SJCRH30 (cell line): ENCODE results near the gene FOXP4. TPM values are rescaled to one million over a fixed set of nuclear protein-coding genes. Genes with fewer than 3 reads are reported as not detected.

Source experiments
- DNase-seq, 2 experiments: peaks; one replicate each; pipeline ENCODE4 v3.0.0-alpha.2; 2015 to 2020
- H3K27ac ChIP-seq: fragments of 250-450 bp; sonication (Bioruptor Pico); 2 replicates; pipeline ENCODE4 v1.5.1; 2020; ENCODE audit warnings: mild to moderate bottlenecking, moderate library complexity
- H3K27me3 ChIP-seq: fragments of 250-450 bp; sonication (Bioruptor Pico); 2 replicates; pipeline ENCODE4 v1.5.1; 2020; ENCODE audit warnings: mild to moderate bottlenecking, moderate library complexity
- H3K36me3 ChIP-seq: fragments of 250-450 bp; sonication (Bioruptor Pico); 2 replicates; pipeline ENCODE4 v1.5.1; 2020; ENCODE audit warnings: mild to moderate bottlenecking, moderate library complexity
- H3K4me1 ChIP-seq: fragments of 250-450 bp; sonication (Bioruptor Pico); 2 replicates; pipeline ENCODE4 v1.5.1; 2020; ENCODE audit warnings: mild to moderate bottlenecking, moderate library complexity
- H3K4me3 ChIP-seq: fragments of 250-450 bp; sonication (Bioruptor Pico); 2 replicates; pipeline ENCODE4 v1.5.1; 2020; ENCODE audit warnings: mild to moderate bottlenecking, moderate library complexity
- H3K9me3 ChIP-seq: fragments of 250-450 bp; sonication (Bioruptor Pico); replicated peaks from 2 replicates; pipeline ENCODE4 v1.5.1; 2020; ENCODE audit warnings: mild to moderate bottlenecking, moderate library complexity
- total RNA-seq: library from RNA; depleted of rRNA; stranded (reverse); fragments of >200 nt; shearing (Covaris generic); gene quantifications from 2 replicates; pipeline ENCODE4 v1.2.3, GENCODE V29; 2014

FOXP4 gene
- total RNA-seq, 1 experiment from 2014 or later: 9.2 TPM

DNA sequence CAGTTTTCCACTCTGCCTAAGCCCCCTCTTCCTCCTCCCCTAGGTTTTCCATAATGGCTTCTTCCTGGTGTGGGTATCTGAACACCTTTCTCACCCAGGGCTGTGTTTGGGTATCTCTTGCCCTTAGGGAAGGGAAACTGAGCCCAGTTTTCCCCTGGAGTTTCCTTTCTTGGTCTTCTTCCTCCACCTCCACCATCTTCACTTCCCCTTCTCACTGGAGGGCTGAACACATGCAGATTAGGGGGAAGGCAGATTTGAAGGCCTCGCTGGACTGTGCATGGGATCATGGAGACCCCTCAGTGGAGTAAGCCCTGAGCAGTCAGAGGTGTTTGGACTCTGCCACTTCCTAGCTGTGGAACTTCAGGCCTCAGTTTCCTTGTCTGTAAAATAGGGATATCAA lies 27.8 kb downstream of the FOXP4 start:
- no peak overlapping the region for H3K4me3 ChIP-seq
- H3K27me3 ChIP-seq: no peaks in the 10 kb centered on the region
- H3K9me3 ChIP-seq: no peaks in the 10 kb centered on the region
- H3K4me1 ChIP-seq: peaks cover 29% of the 10 kb centered on the region
- DNase-seq: no peak
- no peak overlapping the region for H3K27ac ChIP-seq
- peaks cover 7% of the 10 kb centered on the region; the same call in 1 of the 2 replicates for H3K36me3 ChIP-seq

DNA sequence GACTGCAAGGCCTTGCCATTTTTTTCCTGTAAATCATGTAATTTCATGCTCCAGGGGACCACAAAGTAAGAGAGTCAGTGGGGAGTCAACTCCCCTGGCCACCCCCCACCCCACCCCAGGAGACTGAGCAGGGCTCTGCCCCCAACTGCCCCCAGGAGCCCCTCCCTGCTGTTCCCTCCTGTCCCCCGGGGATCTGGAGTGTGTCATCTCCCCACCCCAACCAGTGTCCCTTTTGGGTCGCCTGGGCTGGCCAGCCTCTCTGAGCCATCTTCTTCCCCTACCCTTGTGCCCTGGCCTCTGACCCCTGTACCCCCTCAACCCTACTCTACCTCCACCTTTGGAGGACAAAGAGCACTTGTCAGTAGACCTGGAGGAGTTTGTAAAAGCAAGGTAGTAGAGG lies 29.4 kb downstream of the FOXP4 start:
- Histone ChIP-seq H3K4me1 (peaks cover 31% of the 10 kb centered on the region), H3K36me3 (peaks cover 3% of the 10 kb centered on the region; the same call in 1 of the 2 replicates), H3K4me3 (no peak overlapping the region), H3K27me3 (no peaks in the 10 kb centered on the region), H3K9me3 (no peaks in the 10 kb centered on the region), H3K27ac (no peak overlapping the region)
- no peak for DNase-seq

DNA sequence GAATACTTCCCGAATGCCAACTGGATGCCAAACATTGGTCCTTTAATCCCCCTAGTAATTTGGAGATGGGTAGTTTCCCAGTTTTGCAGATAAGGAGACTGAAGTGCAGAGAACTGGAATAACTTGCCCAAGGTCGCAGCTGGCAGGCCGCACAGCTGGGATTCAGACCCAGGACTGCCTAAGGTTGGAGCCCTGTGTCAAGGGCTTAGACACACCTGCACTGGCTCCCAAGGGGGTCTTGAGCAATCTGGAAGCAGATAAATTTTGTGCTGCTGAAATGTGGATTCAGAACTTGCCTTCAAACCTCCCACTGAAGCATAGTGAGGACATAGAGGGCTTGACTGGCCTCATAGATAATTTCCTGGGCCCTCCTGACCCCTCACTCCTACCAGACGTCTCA lies 30.5 kb downstream of the FOXP4 start:
- Histone ChIP-seq H3K9me3 (no peaks in the 10 kb centered on the region), H3K4me3 (no peak overlapping the region), H3K36me3 (peaks cover 2% of the 10 kb centered on the region; the same call in 1 of the 2 replicates), H3K27me3 (no peaks in the 10 kb centered on the region), H3K4me1 (peaks cover 41% of the 10 kb centered on the region), H3K27ac (no peak overlapping the region)
- DNase-seq: no peak

DNA sequence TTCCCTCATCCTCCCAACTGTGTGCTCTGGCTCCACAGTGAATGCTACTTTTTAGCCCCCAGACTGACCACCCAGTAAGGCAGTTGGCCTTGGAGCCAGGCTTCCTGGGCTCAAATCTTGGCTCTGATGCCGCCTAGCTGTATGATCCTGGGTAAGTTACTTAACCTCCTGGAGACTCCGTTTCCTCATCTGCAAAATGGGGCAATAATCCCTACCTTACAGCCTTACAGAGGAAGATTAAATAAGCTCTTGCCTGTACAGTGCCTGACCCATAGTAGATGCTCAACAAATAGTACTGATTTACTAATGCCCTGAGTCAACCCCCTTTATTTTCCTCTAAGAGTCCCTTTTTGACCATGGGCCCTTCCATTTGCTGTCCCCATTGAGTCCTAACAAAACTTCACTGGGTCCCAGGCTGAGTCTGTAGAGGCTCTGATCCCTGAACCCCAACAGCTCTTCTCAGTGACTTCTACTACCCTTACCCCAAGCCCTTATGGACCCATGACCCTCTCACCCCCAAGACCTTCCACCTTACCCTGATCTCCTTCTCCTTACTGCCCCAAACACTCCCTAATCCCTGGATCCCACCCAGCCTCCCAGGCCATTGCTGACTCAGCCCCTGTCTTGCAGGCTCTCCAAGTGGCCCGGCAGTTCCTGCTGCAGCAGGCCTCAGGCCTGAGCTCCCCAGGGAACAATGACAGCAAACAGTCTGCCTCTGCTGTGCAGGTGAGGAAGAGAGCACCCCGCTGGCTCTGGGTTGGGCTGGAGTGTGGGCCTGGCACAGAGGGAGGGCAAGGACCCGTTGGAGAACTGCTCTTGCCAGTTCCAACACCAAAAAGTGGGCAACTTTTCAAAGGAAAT lies 31.4 kb downstream of the FOXP4 start:
- Histone ChIP-seq H3K36me3 (no peaks in the 10 kb centered on the region), H3K4me3 (no peak overlapping the region; the same call in 1 of the 2 replicates), H3K27ac (peak overlapping the region; percentile 75), H3K9me3 (no peaks in the 10 kb centered on the region), H3K27me3 (no peaks in the 10 kb centered on the region), H3K4me1 (peaks cover 50% of the 10 kb centered on the region)
- DNase-seq: peak; percentile 57 to 67

DNA sequence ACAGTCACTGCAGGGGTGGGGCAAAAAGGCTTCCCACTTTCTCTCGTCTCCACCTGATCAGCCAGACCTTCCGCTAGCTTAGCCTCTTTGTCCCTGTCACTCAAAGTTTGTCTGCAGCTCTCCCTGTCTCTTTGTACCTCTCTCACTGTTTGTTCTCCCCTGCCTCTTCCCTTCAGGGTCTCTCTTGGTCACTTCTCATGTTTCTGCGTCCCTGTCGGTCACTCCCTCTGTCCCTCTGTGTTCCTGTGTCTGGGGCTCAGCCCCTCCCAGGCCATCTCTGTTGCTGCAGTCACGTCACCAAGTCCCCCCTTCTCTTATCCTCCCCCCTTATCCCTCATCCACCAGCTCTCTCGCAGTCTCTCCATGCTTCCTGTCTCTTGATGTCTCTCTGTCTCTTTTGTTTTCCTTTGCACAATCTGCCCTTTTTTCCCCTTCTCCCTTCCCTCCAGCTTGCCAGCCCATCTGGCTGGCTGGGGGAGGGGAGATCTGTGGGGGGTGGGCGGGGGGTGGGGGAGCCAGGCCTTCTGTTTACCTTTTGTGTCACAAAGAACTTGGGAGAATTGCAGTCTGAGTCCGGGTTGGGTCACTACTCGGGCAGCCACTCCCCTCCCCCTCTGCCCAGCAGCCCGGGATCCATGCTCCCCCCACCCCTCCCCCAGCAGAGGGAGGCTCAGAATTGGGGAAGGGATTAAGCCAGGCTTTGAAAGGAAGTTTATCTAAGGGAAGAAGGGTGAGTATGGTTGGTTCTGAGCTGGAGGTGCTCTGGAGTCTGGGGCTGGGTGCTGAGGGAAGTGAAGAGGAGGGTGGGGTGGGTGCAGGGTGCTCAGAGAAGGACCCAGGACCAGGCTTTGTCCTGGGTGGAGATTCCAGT lies 32.3 kb downstream of the FOXP4 start:
- Histone ChIP-seq H3K4me3 (no peak overlapping the region; the same call in 1 of the 2 replicates), H3K36me3 (no peaks in the 10 kb centered on the region), H3K4me1 (peaks cover 58% of the 10 kb centered on the region), H3K27me3 (no peaks in the 10 kb centered on the region), H3K27ac (peak overlapping the region; percentile 75), H3K9me3 (no peaks in the 10 kb centered on the region)
- peak; percentile 67 to 85 for DNase-seq

DNA sequence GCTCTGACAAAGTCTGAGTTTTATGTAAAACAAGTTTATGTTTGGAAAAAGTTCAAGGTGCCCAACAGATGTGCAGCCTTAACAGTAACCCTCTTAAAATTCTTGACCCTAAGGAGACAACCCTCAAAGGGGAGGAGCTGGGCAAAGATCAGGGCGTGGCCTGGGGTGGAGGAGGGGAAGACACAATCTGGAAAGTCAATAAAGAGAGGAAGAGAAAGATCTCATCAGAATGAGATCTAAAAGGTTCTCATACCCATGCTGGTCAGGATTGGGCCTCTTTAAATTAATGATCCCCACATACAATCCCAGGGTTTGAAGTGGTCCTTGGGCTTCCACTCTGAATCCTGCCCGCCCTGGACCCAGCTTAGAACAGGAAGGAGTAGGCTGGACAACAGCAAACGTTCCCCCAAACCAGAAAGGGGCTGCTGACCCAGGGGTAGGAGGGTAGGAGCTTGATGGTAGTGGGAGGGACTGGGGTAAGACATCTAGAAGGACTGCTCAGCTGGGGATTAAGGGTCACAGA lies 33.0 kb downstream of the FOXP4 start:
- Histone ChIP-seq H3K9me3 (no peaks in the 10 kb centered on the region), H3K4me1 (peaks cover 65% of the 10 kb centered on the region), H3K27ac (no peak overlapping the region; the same call in 1 of the 2 replicates), H3K36me3 (no peaks in the 10 kb centered on the region), H3K27me3 (no peaks in the 10 kb centered on the region), H3K4me3 (no peak overlapping the region)
- peak in 1 of 2 experiments; percentile 38 for DNase-seq

DNA sequence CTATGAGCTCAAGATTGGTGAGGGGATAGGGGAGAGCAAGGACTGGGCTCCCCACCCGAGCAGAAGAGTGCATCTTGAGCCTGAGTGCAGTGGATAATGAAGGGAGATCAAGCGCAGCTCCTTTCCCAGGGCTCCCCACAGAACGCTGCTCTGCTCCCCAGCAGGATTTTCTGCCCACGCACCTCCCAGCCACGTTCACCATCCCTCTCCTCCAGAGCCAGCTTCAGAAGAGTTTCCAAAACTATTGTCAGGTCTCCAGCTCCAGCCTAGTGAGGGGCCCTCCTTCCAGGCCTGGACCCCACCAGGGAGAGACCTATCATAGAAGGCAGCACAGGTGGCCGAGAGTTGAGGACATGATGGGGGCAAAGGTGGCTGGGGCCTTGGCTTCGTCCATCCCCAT lies 34.5 kb downstream of the FOXP4 start:
- Histone ChIP-seq H3K27me3 (no peaks in the 10 kb centered on the region), H3K4me3 (no peak overlapping the region), H3K36me3 (no peaks in the 10 kb centered on the region; the same call in none of the 2 replicates), H3K9me3 (no peaks in the 10 kb centered on the region), H3K27ac (peak overlapping the region; percentile 73; the same call in 1 of the 2 replicates), H3K4me1 (peaks cover 68% of the 10 kb centered on the region)
- no peak for DNase-seq

DNA sequence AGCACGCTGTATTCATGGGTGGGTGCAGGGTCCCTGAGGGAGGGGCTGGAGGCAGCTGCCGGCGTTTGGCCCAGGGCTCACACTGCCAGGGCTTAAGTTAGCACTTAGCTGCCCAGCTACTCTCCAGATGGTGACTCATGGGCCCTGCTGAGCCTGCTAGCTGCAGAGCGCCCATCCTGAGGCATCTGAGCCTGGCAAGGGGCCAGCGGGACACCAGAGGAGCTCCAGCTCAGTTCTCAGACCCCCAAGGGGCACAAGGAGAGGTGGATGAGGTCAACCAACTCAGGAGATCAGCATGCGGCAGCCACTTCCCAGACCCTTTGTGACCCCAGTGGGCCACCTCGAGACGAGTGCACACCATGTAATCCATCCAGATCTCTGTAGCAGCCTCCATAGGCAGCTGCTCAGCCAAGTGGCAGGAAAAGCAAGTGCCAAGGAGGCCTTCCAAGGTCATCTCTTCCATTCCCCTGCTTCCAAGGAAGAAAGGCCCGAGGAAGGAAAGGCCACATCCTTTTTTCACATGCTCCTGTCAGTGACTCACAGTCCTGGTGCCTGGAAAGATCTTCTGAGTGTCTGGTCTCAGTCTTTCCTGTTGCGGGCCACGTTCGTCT lies 35.3 kb downstream of the FOXP4 start:
- Histone ChIP-seq H3K27me3 (no peaks in the 10 kb centered on the region), H3K36me3 (no peaks in the 10 kb centered on the region; the same call in none of the 2 replicates), H3K4me3 (no peak overlapping the region), H3K27ac (peak overlapping the region; percentile 73), H3K9me3 (no peaks in the 10 kb centered on the region), H3K4me1 (peaks cover 65% of the 10 kb centered on the region)
- DNase-seq: peak; percentile 94 to 97

DNA sequence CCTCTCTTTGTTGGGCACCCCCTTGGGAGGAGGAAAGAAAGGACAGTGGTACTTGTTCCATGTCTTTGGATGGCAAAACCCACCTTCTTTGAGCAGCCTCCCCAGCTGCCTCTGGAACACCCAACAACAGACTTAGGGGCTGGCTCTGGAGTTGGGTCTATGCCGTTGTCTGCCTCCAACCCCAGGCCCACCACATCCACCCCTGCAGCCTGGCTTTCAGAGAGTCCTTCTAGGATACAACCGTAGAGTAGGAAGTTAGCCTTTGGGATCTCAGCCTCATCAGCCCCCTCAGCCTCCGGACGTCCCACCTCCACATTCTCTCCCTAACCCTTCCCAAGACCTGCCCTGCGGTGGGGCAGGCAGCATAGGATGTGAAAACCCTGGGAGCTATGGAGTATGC lies 36.4 kb downstream of the FOXP4 start:
- H3K36me3 ChIP-seq: no peaks in the 10 kb centered on the region; the same call in none of the 2 replicates
- H3K27me3 ChIP-seq: no peaks in the 10 kb centered on the region
- H3K4me3 ChIP-seq: no peak overlapping the region
- peak overlapping the region; percentile 73 for H3K27ac ChIP-seq
- no peak for DNase-seq
- H3K4me1 ChIP-seq: peaks cover 62% of the 10 kb centered on the region
- no peaks in the 10 kb centered on the region for H3K9me3 ChIP-seq

DNA sequence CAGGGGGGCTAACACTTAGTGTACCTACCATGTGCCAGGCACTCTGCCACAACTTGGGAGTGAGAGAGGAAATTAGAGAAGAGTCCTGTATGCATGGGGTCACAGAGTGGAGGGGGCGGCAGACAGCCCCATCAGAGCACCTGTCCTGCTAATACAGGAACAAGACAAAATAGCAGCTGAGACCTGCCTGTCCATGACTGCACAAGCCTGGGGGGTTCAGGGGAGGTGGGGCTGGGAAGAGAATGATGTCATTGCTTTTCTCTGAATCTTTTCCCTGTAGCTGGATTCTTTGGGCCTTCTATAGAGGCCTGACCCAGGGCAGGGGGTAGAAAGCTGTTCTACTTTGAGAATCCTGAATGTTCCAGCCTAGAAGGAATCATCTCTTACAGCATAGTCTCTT lies 37.4 kb downstream of the FOXP4 start:
- H3K36me3 ChIP-seq: peaks cover under 1% of the 10 kb centered on the region
- H3K4me3 ChIP-seq: no peak overlapping the region
- H3K4me1 ChIP-seq: peaks cover 53% of the 10 kb centered on the region
- no peaks in the 10 kb centered on the region for H3K27me3 ChIP-seq
- peak overlapping the region; percentile 73 for H3K27ac ChIP-seq
- no peaks in the 10 kb centered on the region for H3K9me3 ChIP-seq
- DNase-seq: peak; percentile 75 to 79

DNA sequence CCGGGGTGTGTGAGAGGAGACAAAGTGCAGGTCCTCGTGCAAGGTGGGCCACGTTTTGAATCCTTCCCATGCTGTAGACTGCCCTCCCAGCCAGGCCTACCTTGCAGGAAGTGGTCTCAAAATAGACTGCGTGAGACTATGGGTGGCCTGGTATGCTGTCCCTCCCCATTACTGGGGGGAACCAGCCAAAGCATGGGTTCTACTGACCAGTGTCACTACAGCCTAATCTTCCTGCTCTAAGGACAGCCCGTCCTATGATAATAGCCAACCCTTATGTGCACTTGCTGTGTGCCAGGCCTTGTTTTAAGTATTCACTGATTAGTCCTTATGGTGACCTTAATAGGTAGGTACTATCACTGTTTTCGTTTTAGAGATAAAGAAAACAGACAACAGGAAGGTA lies 38.0 kb downstream of the FOXP4 start:
- peak overlapping the region; percentile 73 for H3K27ac ChIP-seq
- no peak for DNase-seq
- no peaks in the 10 kb centered on the region for H3K27me3 ChIP-seq
- peaks cover 47% of the 10 kb centered on the region for H3K4me1 ChIP-seq
- H3K36me3 ChIP-seq: peaks cover 7% of the 10 kb centered on the region
- no peaks in the 10 kb centered on the region for H3K9me3 ChIP-seq
- H3K4me3 ChIP-seq: no peak overlapping the region

DNA sequence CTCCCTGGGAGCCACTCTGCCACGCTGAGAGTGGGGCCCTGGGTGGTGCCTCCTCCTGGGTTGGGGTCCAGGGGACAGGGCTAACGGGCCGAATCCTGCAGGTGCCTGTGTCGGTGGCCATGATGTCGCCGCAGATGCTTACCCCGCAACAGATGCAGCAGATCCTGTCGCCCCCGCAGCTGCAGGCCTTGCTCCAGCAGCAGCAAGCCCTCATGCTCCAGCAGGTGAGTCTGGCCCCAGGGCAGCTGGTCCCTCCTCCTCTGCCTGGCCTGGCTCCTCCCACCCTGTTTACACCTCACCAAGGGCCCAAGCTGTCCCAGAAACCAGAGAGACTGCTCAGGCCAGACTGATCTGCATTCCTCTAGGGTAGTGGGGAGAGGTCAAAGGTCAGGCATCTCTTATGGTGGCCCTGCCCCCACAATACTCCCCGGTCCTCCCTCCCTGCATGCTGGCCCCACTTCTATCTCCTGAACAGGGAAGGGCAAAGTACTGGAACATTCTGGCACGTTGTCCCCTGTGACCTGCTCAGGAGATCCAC lies 38.6 kb downstream of the FOXP4 start:
- Histone ChIP-seq H3K27ac (no peak overlapping the region), H3K9me3 (no peaks in the 10 kb centered on the region), H3K4me1 (peaks cover 42% of the 10 kb centered on the region), H3K27me3 (no peaks in the 10 kb centered on the region), H3K36me3 (peaks cover 8% of the 10 kb centered on the region), H3K4me3 (no peak overlapping the region)
- no peak for DNase-seq

DNA sequence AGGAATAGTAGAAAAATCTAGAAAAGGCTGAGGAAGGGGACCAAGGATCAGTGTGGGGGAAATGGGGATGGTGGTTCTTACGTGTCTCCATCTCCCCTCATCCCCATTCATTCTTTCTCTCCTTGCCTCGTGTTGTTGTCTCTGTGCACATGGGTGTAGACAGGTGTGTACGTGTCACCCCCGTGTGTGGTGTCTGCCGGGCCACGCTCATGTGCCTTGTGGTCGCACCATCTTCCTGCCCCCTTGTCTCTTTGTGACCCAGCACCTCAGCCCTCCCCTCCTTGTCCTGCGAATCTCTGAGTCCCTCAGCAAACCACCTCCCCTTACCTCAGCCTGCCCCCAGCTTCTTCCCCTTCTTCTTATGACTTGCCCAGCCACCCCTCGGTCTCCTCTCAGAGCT lies 39.4 kb downstream of the FOXP4 start:
- no peaks in the 10 kb centered on the region for H3K9me3 ChIP-seq
- H3K4me1 ChIP-seq: peaks cover 37% of the 10 kb centered on the region
- H3K27ac ChIP-seq: no peak overlapping the region
- DNase-seq: no peak
- H3K27me3 ChIP-seq: no peaks in the 10 kb centered on the region
- no peak overlapping the region for H3K4me3 ChIP-seq
- peaks cover 9% of the 10 kb centered on the region for H3K36me3 ChIP-seq
